Fibroblast of skin of abdomen (primary cell): Measurements from ENCODE around the gene RNF141.

ENCODE experiments used
- DNase-seq: peaks from one replicate; pipeline ENCODE4 v3.0.0-alpha.2; 2013

The RNF141 gene

DNA sequence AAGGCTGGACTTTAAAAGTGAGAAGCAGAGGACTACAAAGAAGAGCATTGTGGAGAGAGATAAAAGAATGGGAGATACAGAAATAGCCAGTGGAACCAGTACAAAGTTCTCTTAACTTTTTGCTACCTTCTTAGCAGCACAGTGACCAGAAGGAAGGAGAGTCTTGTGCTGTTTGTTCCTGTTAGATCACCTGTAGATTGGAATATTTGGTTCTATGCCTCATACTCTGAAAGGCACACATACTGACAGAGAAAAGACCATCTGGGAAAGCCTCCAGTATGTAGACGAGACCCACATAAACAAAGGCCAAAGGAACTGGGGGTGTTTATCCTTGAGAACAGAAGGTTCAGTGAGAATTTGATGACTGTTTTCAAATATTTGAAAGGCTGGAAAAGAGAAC, 18.7 kb downstream of the RNF141 start:
- no peak for DNase-seq

DNA sequence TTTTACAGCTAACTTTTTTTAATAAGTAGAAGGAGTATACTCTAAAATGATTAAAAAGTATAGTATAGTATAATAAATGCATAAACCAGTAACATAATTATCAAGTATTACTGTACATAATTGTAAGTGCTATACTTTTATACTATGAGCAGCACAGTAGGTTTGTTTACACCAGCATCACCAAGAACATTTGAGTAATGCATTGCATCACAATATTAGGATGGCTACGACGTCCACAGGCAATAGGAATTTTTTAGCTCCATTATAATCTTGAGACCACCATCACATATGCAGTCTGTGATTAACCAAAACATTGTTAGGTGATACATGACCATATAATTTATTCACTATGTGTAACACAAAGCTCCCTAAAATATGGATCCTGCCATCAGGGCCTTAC, 20.4 kb downstream of the RNF141 start:
- no peak for DNase-seq

DNA sequence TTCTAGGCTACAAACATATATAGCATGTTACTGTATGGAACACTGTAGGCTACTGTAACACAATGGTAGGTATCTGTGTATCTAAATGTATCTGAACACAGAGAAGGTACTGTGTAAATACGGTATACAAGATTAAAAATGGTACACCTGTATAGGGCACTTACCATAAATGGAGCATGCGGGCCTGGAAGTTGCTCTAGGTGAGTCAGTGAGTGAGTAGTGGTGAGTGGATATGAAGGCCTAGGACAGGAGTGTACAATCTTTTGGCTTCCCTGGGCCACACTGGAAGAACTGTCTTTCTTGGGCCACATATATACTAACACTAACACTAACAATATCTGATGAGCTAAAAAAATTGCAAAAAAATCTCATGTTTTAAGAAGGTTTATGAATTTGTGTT, 21.4 kb downstream of the RNF141 start:
- DNase-seq = no peak

DNA sequence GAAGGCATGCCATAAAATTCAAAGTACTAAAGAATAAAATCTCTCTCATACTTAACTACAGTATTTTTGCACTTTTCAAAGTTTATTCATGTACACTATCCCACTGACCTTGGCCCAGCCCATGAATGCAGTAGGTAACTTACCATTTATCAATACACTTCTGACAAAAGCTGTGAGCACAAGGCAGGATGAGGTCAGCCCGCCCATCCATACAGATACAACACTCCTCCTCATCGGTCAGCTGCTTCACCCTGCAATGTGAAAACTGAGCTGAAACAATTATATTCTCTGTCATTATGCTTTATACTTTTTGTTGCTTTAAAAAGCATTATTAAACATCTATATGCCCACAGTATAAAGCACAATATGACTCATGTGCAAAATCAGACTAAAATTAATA, 22.1 kb downstream of the RNF141 start:
- no peak for DNase-seq

DNA sequence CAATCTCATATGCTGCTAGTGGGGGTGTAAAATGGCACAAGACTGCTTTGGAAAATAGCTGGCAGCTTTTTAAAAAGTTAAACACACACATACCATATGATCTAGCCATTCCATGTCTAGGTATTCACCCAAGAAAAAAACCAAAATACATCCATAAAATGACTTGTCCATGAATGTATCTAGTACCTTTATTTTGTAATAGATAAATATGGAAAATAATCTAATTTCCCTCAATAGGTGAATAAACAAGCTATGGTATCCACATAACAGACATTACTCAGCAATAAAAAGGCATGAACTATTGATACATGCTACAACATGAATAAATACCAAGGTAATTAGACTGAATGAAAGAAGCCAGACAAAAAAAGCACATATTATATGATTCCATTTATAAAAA, 22.9 kb downstream of the RNF141 start:
- no peak for DNase-seq

DNA sequence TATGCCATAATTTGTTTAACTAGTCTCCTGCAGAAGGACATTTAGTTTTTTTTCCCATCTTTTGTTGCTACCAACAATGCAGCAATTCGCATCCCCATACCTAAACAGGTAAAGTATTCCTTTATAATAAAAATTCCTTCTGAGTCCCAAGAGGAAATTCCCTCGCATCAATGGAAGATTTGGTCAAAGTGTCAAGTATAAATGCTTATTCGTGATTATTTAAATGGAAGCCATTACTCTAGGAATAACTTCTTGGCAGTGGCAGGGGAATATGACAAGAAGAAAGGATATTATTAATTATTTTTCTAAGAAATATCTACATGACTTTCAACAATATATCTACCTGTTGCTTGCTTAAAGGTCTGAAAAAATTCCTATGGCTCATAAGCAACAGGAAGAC, 25.6 kb downstream of the RNF141 start:
- DNase-seq = no peak

DNA sequence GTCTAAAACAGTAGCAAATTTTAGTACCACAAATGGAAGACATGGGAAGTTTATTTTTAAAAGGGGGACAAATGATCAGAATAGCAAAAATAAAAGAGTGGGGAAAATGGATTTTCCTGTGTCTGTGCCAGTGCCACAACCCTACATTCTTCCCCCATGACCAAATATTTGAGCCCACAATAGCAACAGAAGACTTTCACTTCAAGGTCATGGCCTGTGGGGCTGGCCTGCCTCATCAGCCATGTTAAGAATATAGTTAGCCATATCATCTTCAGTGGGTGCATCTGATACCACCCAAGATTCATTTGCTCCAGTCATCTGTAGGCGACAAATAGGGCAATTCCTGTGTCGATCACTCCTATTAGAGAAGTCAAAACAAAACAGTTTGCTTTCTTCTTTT, 26.3 kb downstream of the RNF141 start:
- no peak for DNase-seq

DNA sequence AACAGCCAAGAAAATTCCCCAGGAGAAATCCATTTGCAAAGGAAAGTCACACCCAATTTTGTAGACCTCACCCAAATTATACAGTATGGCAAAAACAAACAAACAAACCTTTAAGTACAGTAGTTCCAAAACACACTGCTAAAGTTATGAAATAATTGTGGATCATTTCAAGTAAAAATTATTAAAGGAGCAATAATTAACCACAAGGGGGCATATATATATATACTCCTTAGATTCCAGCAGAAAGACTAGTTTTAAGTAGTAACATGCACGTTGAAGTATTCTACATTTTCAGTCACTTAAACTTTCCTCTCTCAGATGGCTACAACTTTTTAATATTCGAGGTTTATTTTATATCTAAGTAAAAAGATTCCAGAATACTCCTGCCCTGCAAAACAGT, 26.8 kb downstream of the RNF141 start:
- no peak for DNase-seq

DNA sequence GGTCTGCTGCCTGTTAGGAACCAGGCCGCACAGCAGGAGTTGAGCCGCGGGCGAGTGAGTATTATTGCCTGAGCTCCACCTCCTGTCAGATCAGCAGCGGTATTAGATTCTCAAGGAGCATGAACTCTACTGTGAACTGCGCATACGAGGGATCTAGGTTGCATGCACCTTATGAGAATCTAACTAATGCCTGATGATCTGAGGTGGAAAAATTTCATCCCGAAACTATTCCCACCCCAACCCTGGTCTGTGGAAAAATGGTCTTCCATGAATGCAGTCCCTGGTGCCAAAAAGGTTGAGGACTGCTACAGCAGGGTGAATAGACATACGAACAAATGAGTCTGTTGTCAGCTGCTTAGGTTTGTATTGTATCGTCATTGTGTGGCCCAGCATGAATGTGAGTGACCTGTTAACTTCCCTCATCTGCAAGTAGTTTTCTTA, 29.8 kb downstream of the RNF141 start:
- DNase-seq = no peak

DNA sequence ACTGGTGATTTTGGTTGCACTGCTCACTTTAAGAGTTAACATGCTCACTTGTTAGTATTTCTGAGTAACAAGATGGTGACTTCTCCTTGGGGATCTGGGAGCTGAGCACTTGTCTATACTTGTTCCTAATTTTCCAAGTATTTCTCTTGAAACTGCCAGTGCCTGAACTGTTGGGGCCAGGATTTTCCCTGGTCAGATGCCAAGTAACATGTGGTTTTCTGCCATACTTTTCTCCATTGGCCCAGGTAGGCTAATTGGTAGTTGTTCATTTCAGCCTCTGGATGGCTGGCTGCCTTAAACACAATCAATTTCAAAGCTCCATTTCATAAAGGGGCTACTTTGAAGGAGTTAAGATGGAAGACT, 35.0 kb downstream of the RNF141 start:
- no peak for DNase-seq

DNA sequence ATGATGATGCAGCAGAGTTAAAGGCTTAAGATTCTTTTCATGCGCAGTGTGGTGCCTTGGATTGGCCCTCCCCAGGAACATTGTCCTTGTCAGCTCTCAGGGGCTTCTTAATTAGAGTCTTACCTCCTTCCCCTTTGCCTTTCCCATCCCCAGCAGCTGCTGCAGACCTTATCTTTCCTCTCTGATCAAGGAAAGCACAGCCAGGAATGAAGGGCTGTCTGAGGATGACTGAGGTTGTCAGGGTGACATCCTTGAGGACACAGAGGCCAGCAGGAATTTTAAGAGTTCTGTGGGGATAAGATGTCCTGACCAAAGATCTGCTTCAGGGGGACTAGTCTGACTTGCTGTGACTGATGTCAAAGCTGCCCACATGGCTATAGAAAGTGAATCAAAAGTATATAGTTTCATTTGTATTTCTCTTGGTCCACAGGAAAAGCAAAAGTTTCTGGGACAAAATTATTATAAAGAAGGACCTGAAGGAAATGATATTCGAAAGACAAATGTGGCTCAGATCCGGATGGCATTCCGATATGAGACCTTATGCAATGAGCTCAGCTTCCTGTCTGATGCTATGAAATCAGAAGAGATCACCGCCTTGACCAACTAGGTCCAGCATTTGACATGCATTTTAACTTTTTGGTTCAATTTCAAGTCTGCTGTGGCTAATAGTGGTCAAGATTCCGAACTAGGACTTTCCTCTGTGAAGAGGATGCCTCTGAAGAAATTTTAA, 35.5 kb downstream of the RNF141 start:
- DNase-seq = no peak

DNA sequence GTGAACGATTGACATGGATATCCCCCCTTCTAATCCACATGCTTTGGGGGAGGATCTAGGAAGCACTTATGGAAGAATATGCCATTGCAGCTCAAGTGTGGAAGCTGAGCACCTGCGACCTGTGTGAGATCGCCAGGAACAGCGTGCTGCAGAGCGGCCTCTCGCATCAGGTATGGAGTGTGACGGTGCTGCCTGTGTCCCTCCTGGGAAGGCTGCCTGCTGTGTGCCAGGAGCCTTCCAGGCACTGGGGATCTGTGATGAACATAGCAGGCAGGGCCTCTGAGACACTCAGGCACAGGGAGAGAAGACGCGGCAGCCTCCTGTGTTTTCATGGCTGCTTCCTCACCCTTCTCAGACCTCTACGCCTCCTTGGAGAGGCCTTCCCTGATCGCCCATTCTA, 36.5 kb downstream of the RNF141 start:
- DNase-seq = no peak

DNA sequence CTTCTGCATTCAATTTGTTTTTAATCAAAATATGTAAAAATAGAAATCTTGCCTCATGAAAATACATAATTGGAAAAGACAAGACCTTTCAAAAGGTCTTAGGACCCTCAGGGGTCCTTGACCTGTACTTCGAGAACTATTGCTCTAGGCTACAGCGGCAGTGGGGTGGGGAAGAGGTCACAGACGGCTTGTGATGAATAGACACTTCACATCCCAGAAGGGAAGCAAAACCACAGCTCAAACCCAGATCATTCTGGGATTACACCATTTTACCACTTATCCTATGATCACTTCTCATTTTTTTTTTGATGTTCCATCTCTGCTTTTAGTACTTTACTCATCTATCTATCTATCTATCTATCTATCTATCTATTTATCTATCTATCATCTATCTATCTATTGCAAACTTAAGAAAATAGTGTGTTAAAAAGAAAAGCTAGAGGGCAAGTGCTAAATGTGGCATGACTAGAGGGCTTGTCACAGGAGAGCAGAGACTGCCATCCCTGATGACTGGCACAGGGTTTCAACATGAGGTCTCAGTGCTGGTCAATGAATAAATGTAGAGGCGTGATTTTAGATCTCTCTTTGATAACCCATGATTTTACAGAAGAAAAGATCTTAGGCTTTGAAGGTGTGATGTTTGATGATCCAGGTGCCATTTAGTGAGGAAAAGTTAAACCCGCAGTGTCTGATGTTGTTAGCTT, 37.1 kb downstream of the RNF141 start:
- DNase-seq = no peak

DNA sequence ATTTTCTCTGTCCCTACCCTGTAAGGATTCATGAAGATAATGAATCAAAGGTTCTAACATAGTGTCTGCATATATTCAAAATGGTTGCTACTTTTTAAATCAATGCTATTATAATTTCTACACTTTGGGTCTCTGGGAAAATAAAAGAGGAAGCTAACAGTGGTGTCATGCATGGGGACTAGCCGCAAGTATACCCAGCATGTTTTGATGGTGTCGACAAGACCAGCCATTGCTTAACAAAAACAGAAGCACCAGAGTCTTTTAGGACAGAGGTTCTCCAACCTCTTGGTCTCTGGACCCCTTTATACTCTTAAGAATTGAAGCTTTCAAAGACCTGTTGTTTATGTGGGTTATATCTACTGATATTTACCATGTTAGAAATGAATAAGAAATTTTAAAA, 37.8 kb downstream of the RNF141 start:
- DNase-seq = no peak

DNA sequence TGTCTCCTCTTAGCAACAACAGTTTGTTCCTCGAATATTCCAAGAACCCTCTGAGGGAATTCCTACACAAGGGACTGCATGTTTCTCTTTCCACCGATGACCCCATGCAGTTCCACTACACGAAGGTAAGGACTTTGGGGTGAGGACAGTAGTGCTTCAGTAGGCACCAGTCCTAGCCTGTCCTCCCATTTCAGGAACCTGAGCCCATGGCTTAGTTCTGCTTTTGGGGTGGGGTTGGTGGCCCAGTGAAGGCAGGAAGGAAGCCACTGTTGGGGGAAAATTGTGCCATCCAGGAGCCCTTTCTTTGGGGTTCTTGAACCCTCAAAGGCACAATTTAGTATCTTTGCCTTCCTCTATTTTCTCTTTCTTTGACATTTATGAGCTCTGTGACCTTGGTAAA, 38.2 kb downstream of the RNF141 start:
- DNase-seq = no peak

DNA sequence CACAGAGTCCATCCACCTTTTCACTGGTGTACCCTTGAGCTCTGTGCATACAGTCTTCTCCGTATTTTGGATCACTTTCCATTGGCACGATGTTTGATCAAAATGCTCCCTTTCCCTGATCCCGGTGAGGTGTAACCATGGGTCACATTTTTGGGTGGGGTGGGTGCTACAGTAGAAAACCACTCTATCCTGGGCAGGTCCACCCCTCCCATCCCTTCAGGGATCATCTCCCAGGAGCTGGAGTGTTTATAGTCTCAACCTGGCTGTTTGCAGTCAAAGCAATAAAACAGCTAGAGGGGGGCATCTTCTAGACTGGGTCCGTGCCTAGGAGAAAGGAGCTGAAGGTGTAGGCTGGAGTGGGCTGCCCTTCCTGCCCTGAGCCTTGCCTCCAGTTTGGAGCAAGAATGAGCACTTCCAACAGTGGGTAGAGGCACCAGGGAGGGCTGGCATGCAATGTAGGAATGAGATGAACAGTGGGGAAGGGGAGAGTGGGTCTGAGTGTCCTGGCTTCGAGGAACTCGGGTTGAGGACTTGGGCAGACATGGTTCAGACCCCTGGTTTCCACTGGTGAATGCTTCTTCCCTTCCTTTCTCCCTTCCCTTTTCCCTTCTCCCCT, 38.8 kb downstream of the RNF141 start:
- no peak for DNase-seq

DNA sequence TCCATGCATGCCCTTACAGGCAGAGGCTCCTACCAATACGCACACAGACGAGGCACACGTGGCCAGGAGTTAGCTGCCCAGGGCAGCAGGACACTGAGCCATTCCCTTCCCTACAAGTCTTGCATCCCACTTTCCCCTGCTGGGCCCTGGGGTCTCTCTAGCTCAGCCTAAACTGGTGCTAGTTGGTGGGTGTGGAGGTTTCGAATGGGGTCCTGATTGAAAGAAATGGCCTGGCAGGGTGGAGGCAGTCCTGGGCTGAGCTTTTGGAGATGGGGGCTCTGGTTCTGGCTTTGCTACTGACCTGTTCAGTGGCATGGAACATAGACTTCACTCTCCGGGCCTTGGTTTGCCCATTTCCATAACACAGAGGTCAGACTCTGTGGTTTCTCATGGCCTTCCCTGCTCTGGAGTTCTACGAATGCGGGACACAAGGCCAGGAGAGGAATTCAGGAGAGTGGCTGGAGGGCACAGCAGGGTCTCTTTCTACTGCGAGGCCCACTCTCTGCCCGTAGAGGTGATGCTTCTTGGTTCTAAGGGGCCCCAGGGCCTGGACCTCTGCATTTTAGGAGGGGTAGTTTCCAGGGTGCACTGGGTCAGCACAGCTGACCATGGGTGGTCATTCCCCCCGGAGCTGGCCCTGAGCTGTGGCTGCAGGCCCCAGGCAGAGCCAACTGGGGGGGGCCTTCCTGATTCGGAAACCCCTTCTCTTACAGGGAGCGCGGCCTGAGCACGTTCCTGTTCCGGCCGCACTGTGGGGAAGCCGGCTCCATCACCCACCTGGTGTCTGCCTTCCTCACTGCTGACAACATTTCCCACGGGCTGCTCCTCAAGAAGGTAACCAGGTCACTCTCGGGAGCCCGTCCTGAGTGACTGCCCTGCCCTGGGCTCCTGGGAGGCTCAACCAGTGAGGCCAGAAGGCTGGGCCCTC, 40.0 kb downstream of the RNF141 start:
- no peak for DNase-seq

DNA sequence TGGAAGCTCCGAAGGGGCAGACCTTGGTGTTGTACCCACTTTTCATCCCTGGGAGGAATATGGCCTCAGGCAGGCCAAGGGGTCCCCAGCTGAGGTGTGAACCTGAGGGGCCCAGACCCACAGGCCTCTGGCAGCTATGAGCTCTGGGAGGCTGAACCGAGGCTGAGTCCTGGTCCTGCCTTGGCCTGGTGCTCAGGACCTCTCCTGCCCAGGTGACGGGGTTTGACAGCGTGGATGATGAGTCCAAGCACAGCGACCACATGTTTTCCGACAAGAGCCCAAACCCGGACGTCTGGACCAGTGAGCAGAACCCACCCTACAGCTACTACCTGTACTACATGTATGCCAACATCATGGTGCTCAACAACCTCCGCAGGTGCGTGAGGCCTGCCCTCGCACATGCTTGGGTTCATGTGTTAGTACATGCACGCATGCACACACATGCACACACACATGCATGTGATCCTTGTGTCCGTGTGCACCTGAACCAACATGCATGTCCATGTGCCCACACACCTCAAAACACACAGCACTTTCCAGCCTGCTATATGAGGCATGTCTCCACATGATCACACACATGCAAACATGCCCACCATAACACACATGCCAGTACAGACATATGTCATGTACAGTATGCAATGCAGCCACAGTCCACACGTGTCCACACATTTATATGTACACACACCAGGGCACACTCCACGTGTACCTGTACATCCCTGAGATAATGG, 40.9 kb downstream of the RNF141 start:
- DNase-seq = no peak

DNA sequence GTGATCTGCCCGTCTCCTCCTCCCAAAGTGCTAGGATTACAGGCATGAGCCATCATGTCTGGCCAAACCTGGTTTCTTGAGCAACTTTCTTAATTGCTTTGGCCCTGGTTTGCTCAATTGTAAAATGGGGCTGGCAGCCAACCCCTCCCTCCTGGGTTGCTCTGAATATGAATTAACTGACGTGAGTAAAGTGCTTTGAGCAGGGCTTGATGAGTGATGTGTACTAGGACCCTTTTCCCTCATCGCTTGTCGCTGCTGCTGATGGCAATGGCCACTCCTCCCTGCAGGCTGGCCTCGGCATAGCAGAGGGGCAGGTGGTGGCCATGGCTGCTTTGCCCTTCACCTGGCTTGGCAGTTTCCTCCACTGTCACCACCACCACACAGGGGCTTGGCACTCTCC, 41.5 kb downstream of the RNF141 start:
- no peak for DNase-seq

DNA sequence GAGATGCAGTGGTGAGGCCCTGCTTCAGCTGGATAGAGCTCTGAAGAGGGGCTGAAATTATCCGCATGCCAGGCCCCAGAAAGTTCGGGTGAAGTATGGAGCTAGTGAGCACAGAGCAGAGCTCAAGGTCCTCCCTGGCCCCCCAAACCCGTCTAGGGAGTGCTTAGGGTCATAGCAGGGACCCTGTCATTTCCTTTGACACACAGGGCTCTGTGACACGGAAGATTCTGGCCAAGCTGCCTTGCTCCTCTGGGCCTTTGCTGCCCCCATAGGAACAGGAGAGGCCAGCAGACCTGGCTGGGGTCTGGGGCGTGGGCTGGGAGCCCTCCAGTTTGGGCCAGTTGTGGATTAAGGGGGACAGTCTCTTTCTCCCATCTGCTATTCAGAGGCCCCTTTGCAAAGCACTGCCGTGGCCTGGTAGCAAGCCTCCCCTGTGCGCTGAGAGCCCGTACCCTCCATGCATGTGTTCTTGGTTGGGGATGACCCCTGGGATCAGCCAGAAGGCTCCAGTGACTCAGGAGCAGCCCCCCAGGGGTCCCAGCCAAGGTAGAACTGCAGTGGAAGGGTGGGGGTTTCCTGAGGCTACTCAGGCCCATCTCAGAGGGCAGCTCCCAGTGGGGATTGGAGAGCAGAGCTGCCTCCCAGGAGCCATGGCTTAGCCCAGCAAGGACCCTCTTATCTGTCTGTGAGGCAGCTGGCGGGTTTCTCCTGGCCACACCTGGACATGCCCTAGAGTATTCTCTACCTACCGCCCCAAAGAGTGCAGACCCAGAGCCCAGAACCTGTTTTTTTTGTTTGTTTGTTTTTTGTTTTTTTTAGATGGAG, 42.3 kb downstream of the RNF141 start:
- DNase-seq = no peak

DNA sequence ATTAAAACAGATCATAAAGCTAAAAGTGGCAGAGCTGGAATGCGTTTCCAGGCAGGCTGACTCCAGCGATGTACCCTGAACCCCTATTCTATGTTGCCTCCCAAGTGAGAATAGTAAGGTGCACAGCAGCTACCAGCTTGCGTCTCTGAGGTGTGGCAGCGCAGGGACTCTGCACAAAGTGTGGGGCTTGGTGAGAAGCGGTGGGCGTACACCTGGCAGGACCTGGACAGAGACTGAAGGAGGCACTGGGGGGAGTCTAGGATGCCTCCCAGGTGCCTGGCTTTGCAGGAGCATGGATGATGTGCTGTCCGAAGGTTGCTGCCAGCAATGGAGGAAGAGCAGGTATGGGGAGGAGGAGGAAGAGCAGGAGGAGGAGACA, 43.0 kb downstream of the RNF141 start:
- no peak for DNase-seq
